NCI-H69 (cell line): ENCODE measurements around the gene TSR1.

Source experiments
- DNase-seq: peaks from one replicate; lab custom pipeline; 2025; lab: John Stamatoyannopoulos, UW

Gene TSR1

DNA sequence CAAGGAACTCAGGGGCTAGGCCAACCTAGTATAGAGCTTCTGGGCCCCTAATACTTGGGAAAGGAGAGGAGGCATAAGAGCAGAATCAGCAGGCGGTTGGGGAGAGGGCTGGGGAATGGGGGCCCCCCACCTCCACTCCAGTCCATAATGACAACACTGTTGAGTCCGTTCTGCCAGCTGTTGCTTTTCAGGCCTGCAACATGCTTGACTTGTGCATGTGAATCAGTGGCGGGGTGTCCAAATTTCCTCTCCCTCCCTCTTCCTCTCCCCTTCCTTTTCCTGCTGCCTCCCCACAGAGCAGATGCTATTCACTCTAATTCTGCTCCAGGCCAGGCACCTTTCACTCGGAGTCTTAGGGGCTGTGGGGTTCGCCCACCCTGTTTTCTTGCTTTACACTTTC is 32.8 kb upstream of the TSR1 start:
- DNase-seq: no peak

DNA sequence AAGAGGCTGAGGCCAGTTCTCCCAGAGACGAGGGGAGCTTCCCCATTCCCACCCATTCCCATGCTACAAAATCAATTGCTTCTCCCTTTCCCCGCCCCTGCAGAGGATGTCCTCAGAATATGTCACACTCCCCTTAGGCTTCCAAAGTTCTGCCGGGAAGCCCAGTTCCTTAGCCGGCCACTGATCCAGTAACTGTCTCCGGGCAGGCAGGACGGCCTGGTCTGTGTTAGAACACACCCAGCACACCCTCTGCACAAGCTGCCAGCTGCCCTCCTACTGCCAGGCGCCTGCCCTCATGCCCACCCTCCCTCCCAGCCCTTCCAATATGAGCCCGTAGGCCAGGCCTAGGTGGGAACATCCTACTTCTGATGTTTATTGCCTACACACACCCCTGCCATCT is 32.1 kb upstream of the TSR1 start:
- DNase-seq: no peak

DNA sequence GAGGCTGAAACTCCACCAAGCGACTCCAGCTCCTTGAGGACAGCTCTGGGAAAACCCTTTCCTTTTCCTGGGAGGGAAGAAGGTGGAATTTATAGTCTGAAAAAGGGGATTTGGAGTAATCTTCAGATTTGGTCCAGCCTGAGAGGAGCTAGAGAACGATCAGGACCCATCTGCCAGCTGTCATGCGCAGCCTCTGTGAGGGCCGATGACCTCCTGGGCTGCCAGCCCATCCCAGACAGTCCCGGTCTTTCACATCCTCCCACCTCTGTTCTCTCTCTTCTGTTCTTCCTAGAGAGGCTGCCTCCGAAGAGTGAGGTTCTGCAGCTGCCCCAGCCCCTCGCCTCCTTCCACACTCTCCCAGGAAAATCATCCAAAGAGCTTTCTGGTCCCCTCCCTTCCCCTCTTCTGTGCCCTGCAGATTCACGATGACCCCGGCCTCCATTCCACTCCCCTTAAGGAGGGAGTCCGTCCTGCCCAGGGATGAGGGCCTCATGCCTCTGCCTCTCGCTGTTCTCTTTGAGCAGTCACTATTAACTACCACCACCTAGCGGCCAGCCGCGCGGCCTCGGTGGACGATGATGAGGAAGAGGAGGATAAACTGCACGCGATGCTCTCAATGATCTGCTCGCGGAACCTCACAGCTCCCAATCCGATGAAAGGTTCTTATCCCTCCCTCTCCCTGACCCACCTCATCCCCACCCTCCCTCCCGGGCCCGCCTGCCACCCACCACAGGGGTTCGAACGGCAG is 30.7 kb upstream of the TSR1 start:
- no peak for DNase-seq

DNA sequence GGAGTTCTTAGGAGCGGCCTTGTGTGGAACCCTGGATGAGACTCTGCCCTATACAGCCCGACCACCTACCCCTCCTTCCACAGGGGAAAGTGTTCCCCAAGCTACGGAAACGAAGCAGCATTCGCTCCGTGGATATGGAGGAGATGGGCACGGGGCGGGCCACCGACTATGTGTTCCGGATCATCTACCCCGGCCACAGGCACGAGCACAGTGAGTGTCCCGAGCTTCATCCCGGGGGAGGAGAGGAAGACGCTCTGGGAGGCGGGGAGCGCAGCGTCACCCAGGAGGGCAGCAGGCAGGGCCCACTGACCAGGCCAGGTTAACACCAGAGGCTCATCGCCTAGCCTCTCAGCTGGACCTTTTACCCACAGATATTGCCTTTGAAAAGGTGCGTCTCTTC is 28.9 kb upstream of the TSR1 start:
- no peak for DNase-seq

DNA sequence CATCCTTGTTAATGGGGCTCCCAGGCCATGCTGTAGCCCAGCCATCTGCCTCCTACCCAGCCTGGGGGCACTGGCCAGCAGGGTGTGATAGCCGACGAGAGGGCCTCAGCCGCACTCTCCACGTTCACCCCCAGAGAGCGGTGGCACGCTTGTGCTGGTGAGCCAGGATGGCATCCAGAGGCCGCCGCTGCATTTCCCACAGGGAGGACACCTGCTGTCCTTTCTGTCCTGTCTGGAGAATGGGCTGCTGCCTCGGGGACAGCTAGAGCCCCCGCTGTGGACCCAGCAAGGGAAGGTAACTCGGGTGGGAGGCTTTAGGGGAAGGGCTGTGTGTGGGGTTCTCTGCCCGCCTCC is 28.5 kb upstream of the TSR1 start:
- DNase-seq: no peak

DNA sequence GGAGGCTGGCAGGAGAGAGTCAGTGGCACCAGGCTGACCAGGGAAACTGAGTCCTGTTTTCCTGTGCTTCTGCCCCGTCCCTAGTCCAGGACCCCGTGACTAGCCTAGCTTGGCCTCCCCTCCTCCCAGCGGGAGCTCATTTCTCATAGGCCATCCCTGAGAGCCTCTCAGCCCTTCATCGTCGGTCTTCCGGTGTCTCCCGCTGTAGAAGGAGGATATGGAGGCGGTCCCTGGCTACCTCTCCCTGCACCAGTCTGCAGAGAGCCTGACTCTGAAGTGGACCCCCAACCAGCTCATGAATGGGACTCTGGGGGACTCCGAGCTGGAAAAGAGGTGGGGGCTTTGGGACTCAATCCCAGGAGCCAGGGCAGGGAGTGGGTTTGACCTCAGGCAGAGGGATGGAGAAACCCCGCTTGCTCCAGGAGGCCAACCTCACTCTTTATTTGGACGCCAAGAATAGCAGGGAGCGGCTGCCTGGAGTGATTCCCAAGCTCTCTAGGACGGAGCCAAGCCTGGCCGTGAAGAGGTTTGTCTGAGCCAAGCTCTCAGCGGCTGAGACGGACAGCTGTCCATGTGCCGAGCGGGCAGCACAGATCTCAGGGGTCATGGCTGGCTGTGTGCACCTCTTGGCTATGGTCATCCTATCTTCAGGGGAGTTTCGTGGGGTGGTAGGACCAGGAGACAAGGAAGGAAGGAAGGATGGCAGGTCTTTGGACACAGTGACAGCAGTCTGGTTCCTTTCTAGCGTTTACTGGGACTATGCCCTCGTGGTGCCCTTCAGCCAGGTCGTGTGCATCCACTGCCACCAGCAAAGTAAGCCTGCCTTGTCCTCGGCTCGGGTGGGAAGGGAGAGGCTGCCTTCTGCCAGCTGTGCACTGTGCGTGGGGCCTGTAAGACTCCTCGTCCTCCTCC is 27.9 kb upstream of the TSR1 start:
- DNase-seq: no peak

DNA sequence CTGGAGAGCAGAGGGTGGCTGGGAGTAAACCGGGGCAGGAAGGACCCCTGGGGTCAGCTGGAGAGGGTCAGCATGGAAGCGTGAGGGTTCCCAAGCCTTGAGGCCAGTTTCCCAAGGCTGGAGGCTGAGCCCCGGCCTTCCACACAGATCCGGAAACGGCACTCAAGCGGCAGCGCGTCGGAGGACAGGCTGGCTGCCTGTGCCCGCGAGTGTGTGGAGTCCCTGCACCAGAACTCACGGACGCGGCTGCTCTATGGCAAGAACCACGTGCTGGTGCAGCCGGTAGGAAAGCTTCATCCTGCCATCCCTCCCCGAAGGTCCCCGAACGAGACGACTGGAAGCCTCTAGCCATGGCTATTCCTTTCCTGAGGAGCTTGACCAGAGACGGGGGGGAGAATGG is 27.1 kb upstream of the TSR1 start:
- no peak for DNase-seq

DNA sequence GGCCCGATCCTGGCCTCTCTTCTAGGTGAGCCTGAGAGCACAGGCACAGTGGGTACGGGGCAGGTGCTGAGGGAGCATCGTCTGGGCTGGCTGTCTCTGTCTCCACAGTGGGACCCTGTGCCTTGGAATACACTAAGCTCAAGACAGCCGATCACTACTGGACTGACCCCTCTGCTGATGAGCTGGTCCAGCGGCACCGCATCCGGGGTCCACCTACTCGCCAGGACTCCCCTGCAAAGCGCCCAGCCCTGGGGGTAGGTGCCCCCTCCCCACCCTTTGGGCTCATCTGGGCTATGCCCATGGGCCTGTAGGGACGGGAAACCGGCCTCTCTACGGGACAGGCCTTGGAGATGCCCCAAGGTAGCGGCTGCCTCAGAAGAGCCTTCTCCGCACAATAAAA is 26.6 kb upstream of the TSR1 start:
- DNase-seq: no peak

DNA sequence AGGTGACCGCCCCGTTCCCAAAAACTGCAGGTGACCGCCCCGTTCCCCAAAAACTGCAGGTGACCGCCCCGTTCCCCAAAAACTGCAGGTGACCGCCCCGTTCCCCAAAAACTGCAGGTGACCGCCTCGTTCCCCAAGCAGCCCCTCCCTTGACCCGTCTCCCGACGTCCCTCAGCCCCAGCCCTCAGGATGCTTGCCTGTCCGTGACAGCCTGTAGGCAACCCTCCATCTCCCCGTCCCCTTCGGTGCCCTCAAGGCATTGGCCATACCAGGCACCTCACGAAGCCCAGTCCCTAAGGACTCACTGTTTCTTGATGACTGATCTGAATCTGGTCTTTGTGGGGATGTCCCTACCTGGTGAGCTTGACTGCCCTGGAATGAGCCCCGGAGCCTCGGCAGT is 26.2 kb upstream of the TSR1 start:
- no peak for DNase-seq

DNA sequence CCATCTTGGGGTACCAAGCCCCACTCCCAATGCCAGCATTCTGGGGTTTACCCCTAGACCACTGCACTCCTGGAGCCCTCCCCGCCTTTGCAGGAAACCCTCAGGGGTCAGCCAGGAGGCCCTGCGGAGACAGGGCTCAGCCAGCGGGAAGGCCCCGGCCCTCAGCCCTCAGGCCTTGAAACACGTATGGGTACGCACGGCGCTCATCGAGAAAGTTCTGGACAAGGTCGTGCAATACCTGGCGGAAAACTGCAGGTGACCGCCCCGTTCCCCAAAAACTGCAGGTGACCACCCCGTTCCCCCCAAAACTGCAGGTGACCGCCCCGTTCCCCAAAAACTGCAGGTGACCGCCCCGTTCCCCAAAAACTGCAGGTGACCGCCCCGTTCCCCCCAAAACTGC is 25.8 kb upstream of the TSR1 start:
- DNase-seq: no peak

DNA sequence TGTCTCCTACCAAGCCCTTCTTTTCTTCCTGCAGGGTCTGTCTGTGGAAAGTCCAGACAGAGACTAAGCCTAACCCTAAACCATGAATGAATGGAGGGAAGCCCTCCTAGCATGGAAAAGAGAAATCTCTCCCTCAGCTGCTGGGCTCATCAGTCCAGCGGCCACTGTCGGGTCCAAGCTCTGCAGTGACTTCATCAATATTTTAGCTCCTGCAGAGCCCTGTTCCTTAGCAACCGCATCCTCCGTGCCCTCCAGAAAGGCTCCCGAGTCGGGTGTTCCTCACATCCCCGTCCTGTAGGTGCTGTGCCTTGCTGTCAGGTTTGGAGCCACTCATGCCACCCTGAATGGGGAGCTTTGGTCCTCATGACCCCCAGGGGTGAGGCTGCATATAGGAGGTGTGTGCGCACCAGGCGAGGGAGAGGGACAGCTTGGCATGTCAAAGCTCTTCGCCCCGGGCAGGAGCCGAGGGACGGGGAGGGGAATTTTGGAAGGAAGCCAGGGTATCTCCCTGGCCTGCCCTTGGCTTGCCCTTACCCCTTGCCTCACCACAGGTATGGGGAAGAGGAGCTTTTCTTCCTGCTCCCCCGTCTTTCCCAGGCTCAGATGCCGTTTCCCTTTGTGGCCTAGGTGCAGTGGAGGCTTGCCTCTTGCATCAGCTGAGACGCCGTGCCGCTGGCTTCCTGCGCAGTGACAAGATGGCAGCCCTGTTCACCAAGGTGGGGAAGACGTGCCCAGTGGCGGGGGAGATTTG is 24.9 kb upstream of the TSR1 start:
- DNase-seq: no peak

DNA sequence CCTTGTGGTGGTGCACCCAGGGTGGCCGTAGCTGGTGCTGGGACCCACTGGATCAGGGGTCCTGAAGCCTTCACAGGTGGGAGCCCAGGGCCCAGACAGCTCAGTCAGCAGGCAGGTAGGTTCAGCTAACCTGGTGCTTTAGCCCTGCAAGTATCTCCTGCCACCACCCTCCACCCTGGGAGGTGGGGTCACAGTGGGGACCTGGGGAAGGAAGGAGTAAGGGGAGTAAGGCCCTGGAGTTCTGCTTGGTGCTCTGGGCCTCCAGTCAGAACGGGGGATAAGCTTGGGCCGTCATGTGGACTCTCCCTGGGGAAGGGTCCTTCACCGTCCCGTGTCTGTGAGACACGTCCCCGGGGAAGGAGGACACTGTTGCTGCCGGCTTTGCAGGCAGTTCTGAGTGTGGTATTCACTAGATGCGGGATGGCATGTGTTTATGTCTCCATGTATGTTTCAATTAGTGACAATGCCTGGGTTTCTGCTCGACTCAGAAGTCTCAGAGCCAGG is 21.7 kb upstream of the TSR1 start:
- no peak for DNase-seq

DNA sequence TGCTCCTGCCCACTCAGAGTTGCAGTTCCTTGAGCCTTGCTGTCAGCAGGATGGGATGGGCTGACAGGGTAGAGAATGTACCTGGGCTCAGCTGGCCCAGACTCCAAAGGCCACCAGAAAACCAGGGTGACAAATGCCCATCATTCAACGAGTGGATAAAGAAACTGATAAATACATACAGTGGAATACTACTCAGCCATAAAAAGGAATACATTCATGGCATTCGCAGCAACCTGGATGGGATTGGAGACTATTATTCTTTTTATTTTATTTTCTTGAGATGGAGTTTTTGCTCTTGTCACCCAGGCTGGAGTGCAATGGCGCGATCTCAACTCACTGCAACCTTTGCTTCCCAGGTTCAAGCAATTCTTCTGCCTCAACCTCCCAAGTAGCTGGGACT is 21.0 kb upstream of the TSR1 start:
- DNase-seq: no peak

DNA sequence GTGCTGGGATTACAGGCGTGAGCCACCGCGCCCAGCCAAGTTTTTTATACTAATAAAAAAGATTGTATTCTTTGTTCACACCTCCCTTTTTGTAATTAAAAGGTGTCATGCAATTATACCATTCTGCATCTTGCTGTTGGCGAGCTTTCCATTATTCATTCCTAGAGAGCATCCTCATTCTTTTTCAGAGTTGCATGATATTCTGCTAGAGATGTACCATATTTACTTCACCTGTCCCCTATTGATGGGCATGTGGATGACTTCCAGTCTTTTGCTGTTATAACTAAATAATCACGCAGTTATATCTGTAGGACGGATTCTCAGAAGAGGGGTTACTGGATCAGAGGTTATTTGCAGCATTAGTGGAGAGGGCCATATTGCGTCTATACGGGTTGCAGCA is 18.1 kb upstream of the TSR1 start:
- DNase-seq: no peak

DNA sequence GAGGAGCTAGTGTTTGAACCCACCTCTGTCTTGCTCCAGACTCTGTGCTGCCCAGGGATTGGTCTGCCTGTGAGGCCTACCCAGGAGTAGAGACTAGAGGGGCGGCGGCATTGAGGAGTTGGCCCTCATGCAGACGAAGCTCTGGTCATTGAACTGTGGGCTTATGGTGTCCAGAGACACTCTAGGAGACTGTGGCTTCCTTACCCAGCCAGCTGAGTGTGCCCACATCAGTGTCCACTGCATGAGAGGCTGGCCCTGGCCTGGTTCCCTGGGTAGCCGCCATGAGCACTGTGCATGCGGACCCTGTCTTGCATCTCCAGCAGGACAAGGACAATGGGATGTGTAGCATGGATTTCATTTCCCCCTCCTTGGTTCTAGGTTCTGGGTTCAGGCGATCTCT is 15.0 kb upstream of the TSR1 start:
- DNase-seq: no peak

DNA sequence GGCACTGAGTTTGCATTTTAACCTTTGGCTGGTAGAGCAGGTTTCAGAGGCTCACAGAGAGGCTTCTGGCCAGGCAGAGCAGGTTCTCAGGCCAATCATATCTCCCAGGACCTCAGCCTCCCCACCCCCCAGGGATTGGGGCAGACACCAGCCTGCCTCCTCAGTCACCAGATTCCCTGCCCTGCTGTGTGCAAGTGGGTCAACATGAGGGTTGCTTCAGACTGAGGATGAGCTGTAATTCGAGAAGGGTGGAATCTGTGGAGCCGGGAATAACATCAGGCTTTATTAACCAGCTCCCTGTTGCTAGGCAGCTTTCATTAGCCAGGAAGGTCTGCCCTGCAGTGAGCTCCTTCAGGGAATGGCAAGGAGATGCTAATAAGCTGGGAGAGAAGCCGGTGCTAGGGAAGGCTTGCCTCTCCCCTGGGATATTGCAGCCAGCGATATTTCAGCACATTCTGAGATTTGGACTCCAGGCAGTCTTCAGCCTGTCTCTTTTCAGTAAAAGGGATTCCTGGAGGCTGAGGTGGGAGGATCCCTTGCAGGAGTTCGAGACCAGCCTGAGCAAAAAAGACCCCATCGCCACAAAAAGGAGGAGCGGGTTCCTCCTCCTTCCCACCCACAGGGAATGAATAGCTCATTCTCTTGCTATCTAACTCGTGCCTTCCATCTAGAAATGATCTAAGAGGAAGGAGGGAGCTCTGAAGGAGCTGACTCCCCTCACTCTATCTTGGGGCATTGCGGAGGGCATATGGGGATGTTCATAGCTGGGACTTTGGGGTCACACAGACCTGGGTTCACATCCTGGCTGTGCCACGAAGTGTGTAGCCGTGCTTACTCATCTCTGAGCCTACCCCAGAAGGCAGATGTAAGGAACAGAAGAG is 11.8 kb upstream of the TSR1 start:
- peak; percentile 93 for DNase-seq

DNA sequence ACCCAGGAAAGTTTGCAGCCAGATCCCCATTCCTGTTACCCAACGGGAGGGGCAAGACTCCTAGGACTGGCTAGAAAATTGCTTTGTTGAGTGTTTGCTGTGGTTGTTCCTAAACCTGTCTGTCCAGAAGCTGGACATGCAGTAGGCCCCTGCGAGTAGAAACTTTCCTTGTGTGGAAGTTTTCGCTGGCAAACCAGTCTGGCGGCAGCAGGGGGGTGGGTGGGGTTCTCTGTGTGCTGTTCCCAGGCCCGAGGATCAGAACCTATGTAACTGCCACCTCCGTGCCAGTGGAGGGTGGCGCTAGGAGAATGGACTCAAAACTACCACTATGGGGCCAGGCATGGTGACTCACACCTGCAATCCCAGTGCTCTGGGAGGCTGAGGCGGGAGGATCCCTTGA is 10.2 kb upstream of the TSR1 start:
- no peak for DNase-seq

DNA sequence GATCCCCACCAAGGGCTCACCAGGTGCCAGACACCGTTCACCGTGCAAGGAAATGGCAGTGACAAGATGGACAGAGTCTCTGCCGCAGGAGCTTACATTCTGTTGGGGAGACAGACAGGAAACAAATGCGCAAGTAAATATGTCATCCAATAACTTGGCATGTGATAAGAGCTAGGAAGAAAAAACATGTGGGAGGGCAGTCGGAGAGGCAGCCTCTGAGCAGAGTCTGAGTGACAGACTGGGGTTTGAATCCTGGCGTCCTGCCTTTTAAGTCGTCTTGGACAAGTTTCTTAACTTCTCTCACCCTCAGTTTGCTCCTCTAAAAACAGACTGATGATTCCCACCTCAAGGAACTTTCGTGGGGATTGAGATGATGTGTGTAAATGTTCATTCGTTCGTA is 8.3 kb upstream of the TSR1 start:
- DNase-seq: no peak

DNA sequence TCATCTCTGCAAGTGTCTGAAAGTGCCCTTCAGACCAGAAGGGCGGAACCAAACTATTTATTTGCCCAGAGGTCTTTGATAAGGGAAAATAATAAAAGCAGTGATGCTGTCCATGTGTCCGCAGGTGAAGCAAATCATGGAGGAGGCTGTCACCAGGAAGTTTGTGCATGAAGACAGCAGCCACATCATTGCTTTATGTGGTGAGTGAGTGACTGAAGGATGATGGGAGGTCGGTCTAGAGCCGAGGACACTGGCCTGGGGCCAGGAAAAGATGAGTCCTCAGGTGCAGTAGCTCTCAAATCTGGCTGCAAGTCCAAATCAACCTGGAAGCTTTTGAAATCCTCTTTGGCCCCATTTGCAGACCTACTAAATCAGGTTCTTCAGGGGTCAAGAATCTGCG is 7.2 kb upstream of the TSR1 start:
- no peak for DNase-seq

DNA sequence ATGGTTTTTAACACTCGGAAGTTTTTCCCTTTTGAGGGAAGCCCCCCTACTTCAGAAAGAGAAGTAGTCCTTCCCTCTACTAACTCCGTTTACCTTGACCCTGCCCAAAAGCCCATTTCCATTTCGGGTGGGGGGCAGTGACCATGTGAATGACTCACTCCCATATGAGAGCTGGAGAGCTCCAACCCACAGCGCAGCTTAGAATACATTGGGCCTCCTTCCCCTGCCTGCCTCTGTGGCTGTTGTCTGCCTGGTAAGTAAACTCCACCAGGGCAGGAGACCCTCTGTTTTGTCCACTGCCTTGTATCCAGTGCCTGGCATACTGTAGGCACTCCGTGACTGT is 2.0 kb upstream of the TSR1 start:
- no peak for DNase-seq

DNA sequence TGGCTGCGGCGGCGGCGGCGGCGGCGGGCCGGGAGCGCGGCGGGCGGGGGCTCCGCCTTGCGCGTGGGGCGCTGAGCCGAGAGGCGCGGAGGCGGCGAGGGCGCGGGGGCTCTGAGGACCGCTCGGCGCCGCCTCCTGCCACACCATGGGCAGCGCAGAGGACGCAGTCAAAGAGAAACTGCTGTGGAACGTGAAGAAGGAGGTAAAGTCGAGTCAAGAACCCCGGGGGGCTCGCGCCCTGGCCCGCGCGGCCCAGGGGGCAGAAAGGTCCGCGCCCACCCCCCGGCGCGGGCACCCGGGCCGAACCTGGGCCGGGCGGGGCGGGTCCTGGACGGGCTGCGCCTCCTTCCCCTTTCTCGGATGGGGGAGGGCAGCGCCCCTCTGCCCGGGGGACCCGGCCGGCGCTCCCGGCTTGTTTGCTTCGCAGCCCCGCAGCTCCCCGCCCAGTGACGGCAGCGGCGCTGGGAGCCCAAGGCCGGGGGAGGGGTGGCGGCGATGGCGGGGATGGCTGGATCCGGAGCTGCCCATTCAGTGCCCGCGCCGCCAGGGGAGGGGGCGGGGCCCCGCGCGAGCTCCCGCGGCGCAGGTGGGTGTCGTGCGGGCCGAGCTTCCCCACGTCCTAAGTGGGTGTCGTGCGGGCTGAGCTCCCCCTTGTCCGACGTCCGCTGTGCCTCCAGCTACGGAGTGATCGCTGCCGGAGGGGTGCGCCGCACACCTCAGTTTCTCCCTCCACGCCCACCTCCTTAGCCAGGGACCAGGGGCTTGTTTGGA is 1.5 kb upstream of the TSR1 start:
- DNase-seq: peak; percentile 63
